COR-L47 (cell line): Measurements from ENCODE around the gene SLC4A1AP.
"Not testable (repeated sequence)": the region's sequence is repeated elsewhere in the genome, so short reads cannot be mapped to it uniquely, and the experiment has no call there.

ENCODE experiments used
- DNase-seq: peaks from one replicate; lab custom pipeline; 2025; lab: John Stamatoyannopoulos, UW

SLC4A1AP gene

GRCh38 chr2:27652790-27653189 lies 10.9 kb upstream of the SLC4A1AP start:
- DNase-seq, result no peak

GRCh38 chr2:27653397-27653796 lies 10.3 kb upstream of the SLC4A1AP start:
- DNase-seq, result no peak

DNA sequence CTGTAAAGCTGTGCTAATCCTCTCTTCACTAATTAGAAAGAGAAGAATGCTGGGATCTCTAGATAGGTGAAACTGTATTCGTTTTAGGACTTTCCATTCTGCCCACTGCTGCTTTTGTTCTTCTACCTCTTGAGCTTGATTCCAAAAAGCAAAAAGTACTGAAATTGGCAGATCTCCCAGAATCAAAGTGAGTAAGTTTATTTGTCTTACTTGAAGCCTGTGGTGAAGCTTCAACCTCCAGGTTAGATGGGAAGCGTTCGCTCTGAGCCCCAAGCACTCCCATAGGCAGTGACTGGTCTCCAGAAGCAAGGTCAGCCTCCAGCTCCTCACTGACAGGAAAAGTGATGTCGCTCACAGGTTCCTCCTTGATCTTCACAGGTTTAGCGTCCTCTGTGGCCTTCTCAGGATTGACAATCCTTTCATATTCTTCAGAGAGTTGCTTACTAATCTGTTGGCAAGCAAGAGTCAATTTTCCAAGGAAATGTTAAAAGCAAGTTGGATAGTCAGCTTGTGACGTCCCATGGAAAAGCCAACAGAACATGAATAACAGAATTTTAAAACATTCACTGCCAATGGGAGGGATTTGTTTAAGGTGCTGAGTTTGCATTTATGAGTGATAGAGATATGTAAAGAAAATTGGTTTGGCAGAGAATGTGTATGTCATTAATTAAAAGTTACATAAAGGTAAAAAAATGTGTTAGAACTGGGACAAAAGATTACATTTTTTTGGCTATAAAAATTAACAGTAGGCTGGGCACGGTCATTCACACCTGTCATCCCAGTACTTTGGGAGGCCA lies 8.3 kb upstream of the SLC4A1AP start:
- DNase-seq, result no peak

GRCh38 chr2:27661371-27661770 lies 2.3 kb upstream of the SLC4A1AP start:
- no peak for DNase-seq

- no peak for DNase-seq
Observed at GRCh38 chr2:27664154-27664574, 475 bp downstream of the SLC4A1AP start.

- DNase-seq, result no peak
Observed at GRCh38 chr2:27664622-27665363, 1.1 kb downstream of the SLC4A1AP start.

DNA sequence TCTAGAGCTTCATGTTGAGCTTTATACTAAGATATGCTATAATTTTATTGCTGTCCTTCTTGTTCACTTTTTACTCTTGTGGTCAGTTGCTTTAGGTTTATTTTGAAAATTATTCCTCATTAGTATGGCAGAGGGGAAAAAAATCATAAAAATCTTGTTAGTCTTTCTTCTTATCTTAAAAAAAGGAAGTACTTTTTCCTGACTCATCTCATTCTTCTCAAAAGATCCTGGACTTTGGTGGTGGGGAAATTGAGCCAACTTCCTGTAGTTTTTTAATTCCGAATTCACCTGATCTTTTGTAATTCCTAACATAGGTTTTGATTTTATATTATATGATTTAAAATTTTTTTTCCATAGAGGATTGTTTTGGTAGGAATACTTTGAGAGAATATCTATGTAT lies 3.8 kb downstream of the SLC4A1AP start:
- no peak for DNase-seq

GRCh38 chr2:27671235-27671634 lies 7.5 kb downstream of the SLC4A1AP start:
- no peak for DNase-seq

- no peak for DNase-seq
Observed at GRCh38 chr2:27672723-27673486, 9.2 kb downstream of the SLC4A1AP start.

DNA sequence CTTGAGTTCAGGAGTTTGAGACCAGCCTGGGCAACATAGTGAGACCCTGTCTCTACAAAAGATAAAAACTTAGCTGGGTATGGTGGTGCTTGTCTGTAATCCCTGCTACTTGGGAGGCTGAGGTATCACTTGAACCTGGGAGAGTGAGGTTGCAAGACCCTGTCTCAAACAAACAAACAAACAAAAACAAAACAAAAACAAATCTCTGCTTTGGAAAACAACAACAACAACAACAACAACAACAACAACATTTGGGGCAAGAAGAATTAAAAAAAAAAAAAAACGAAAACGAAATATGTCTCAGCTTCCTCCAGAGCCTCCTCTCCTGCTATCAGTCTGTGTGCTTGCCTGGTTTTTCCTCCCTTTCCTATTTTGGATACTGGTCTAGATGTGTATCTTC lies 16.9 kb downstream of the SLC4A1AP start:
- DNase-seq, result no peak

GRCh38 chr2:27681841-27682240 lies 18.2 kb downstream of the SLC4A1AP start:
- no peak for DNase-seq

DNA sequence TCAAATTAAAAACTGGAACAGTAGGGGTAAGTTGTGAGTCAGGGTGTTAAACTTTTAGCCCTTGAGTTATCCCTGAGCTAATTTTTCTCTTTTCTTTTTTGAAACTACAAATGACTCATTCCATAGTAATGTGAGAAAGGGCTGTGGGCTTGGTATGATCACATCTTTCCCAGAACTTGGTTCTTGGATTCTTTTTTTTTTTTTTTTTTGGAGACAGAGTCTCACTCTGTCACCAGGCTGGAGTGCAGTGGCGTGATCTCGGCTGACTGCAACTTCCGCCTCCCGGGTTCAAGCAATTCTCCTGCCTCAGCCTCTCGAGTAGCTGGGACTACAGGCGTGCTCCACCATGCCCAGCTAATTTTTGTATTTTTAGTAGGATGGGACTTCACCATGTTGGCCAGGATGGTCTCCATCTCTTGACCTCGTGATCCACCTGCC lies 18.7 kb downstream of the SLC4A1AP start:
- not testable (repeated sequence) for DNase-seq

GRCh38 chr2:27683390-27684071 lies 19.8 kb downstream of the SLC4A1AP start:
- DNase-seq, result peak; percentile 88

DNA sequence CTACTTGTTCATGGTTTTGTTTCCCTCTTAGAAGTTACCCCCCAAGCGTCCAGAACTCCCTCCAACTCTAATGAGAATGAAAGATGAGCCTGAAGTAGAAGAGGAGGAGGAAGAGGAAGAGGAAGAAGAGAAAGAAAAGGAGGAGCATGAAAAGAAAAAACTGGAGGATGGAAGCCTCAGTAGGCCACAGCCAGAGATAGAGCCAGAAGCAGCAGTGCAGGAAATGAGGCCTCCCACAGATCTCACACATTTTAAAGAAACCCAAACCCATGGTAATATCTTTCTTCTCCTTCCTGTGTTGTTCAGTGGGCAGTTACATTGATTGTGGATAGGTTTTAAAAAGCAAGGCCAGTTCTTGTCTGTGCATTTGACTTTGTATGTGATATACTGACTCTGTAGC lies 21.3 kb downstream of the SLC4A1AP start:
- DNase-seq, result not testable (repeated sequence)

DNA sequence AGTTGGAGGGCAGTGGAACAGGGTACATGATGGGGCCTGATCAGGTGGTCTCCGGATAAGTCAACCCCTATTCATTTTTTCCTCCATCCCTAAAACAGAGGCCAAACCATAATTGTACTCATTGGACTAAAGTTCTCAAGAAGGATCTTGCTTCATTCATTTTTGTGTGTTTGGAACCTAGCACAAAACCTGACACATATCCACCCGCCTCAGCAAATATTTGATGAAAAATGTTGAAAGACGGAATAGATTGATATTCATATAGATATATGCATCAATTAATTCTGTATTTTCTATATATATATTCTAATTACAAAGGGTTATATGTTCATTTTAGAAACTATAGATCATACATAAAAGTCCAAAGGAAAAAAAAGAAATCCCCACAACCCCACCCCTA lies 21.9 kb downstream of the SLC4A1AP start:
- DNase-seq, result no peak

GRCh38 chr2:27687232-27687631 lies 23.5 kb downstream of the SLC4A1AP start:
- DNase-seq, result no peak

GRCh38 chr2:27689424-27689823 lies 25.7 kb downstream of the SLC4A1AP start:
- DNase-seq, result peak; percentile 18

DNA sequence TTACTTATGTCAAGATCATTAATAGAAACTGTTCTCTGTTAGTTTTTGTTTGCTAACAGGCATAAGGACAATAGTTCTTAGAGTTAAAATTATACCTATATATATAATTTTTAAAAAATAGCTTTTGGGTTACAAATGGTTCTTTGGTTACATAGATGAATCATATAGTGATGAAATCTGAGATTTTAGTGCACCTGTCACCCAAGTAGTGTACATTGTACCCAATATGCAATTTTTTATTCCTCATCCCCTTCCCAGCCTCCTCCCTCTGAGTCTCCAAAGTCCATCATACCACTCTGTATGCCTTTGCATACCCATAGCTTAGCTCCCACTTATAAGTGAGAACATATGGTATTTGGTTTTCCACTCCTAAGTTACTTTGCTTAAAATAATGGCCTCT lies 26.4 kb downstream of the SLC4A1AP start:
- no peak for DNase-seq

DNA sequence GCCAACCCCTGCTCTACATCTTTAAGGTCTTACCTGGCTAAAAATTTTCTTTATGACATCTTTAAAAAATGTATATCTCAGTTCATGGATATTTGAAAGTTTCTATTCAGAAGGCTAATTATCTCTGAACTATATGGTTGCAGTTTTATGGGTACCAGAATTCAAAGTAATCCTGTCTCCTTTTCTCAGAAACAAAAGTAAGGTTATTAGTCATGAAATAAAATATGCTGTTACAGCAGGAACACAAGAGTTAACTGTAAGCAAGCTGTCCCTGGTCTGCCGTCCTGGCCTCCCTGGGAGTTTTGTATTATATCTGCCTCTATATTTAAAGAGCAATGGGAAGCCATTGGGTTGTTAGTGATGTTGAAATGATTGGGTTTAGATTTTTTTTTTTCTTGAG lies 34.0 kb downstream of the SLC4A1AP start:
- DNase-seq, result no peak

DNA sequence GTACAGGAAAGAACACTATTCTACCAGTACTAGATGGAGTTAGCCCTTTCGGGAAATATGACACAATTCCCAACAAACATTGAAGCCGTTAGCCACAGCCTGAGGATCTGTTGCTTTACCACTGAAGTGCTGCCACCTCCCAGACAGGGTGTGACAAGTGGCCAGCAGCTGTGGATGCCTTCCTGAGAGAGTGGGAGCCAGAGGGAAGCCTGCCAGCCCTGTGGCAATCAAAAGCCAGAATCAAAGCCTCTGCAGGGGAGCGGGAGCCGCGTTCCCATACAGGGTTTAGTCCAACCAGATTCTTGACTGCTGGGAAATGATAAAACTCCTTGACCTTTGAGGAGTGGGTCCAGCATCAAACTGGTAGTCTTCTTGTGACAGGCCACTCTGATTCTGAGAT lies 38.0 kb downstream of the SLC4A1AP start:
- DNase-seq, result peak; percentile 19

DNA sequence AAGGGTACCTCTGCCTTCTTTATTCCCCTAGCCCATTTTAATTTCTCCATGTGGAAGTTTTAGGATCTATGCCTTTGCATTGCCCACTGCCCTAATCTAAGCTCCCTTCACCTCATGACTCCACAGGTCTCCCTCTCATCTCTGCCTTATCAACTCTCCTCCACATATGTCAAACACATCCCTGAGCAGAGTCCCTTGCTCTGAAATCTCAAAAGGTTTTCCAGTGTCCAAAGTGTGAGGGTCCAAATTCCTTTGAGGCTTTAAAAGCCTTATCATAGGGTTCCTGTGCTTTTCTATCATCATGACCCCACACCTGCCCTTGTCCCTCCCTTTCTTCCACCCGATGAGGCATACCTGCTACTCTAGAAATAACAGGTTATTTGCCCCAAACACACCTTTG lies 38.6 kb downstream of the SLC4A1AP start:
- DNase-seq, result no peak
